ENCODE results near the gene CMIP.

DNA sequence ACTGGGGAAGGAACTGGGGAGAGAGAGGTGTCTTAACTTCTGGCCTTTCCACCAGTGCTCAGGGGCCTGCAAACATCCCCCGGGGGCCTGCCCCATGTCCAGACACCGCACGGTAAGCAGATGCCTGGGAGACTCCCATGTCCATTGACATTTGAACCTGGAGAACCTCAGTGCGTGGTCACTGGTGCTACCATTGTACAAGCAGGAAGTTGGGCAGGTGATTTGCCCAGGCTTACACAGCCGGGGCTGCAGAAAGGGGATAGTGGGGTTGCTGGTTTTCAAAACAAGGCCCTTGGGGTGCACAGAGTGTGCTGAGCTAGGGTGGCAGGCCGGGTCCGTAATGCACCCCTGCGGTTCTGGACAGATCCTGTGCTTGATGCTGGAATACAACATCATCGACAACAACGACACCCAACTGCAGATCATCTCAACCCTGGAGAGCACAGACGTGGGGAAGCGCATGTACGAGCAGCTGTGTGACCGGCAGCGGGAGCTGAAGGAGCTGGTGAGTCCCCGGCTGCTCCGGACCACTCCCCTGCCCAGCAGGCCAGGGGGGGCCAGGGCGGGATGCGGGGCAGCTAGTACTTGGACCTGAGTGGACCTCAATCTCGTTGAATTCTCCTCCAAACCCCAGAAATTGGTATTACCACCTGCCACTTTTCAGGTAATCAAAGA is 256.8 kb downstream of the CMIP start:
- TF ChIP-seq, protein P1, sequence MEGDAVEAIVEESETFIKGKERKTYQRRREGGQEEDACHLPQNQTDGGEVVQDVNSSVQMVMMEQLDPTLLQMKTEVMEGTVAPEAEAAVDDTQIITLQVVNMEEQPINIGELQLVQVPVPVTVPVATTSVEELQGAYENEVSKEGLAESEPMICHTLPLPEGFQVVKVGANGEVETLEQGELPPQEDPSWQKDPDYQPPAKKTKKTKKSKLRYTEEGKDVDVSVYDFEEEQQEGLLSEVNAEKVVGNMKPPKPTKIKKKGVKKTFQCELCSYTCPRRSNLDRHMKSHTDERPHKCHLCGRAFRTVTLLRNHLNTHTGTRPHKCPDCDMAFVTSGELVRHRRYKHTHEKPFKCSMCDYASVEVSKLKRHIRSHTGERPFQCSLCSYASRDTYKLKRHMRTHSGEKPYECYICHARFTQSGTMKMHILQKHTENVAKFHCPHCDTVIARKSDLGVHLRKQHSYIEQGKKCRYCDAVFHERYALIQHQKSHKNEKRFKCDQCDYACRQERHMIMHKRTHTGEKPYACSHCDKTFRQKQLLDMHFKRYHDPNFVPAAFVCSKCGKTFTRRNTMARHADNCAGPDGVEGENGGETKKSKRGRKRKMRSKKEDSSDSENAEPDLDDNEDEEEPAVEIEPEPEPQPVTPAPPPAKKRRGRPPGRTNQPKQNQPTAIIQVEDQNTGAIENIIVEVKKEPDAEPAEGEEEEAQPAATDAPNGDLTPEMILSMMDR (IDR thresholded peaks at IDR 0.05) = no peak
- no peak for TF ChIP-seq POLR2A (IDR thresholded peaks at IDR 0.05)
